ENCODE data around the gene LPP.

Gene LPP

GRCh38 chr3:188279502-188280335, 125.8 kb downstream of the LPP start:
- DNase-seq, result no peak

GRCh38 chr3:188280627-188281026, 126.7 kb downstream of the LPP start:
- no peak for DNase-seq

GRCh38 chr3:188282871-188283270, 128.9 kb downstream of the LPP start:
- DNase-seq, result no peak

- DNase-seq, result no peak
These were observed 129.4 kb downstream of the LPP start for GRCh38 chr3:188283347-188283746.

GRCh38 chr3:188284455-188285212, 130.7 kb downstream of the LPP start:
- DNase-seq, result no peak

GRCh38 chr3:188286087-188286513, 132.1 kb downstream of the LPP start:
- DNase-seq, result no peak

GRCh38 chr3:188287339-188287738, 133.4 kb downstream of the LPP start:
- no peak for DNase-seq

GRCh38 chr3:188287762-188288505, 134.0 kb downstream of the LPP start:
- DNase-seq, result no peak

- DNase-seq, result no peak
These were observed 138.3 kb downstream of the LPP start for GRCh38 chr3:188292251-188292650.

GRCh38 chr3:188292827-188293226, 138.9 kb downstream of the LPP start:
- DNase-seq, result no peak

- DNase-seq, result no peak
These were observed 140.2 kb downstream of the LPP start for GRCh38 chr3:188294113-188294512.

- DNase-seq, result peak; percentile 74 to 79
These were observed 141.0 kb downstream of the LPP start for GRCh38 chr3:188294823-188295487.

- no peak for DNase-seq
These were observed 141.9 kb downstream of the LPP start for GRCh38 chr3:188295876-188296275.

- peak in 1 of 2 experiments; percentile 9 for DNase-seq
These were observed 143.0 kb downstream of the LPP start for GRCh38 chr3:188296761-188297612.

GRCh38 chr3:188298585-188298984, 144.6 kb downstream of the LPP start:
- no peak for DNase-seq

GRCh38 chr3:188299068-188299467, 145.1 kb downstream of the LPP start:
- no peak for DNase-seq

GRCh38 chr3:188299708-188300107, 145.8 kb downstream of the LPP start:
- no peak for DNase-seq

GRCh38 chr3:188301147-188301546, 147.2 kb downstream of the LPP start:
- DNase-seq, result no peak

GRCh38 chr3:188303286-188303799, 149.4 kb downstream of the LPP start:
- DNase-seq, result no peak

- DNase-seq, result no peak
These were observed 149.9 kb downstream of the LPP start for GRCh38 chr3:188303823-188304222.

GRCh38 chr3:188304501-188304900, 150.5 kb downstream of the LPP start:
- no peak for DNase-seq

GRCh38 chr3:188305220-188305619, 151.3 kb downstream of the LPP start:
- DNase-seq, result no peak
